Mesenchymal stem cell (in vitro differentiated cells and primary cell): ENCODE results near the gene RBM20.

ENCODE experiments used
- DNase-seq: peaks from one replicate; pipeline ENCODE4 v3.0.0-alpha.2; 2013
- H2AFZ ChIP-seq: one replicate; pipeline ENCODE4 v1.6.1; 2013; ENCODE audit warnings: low read depth, mild to moderate bottlenecking, control low read depth, inconsistent platforms, low read length, moderate library complexity
- H2AK5ac ChIP-seq: 2 replicates; pipeline ENCODE4 v1.6.1; 2013; ENCODE audit warnings: low read length, moderate library complexity, mild to moderate bottlenecking, inconsistent platforms; ENCODE audit not compliant: severe bottlenecking
- H2BK120ac ChIP-seq: one replicate; pipeline ENCODE4 v1.6.1; 2013; ENCODE audit warnings: low read depth, mild to moderate bottlenecking, inconsistent platforms, low read length, moderate library complexity
- H2BK12ac ChIP-seq, 2 experiments: one replicate each; pipeline ENCODE4 v1.6.1; 2013; ENCODE audit warnings: inconsistent platforms in 2 of 2, low read length in 2 of 2, mild to moderate bottlenecking in 2 of 2, moderate library complexity in 2 of 2, control low read depth in 1 of 2
- H2BK15ac ChIP-seq: one replicate; pipeline ENCODE4 v1.6.1; 2013; ENCODE audit warnings: mild to moderate bottlenecking, low read depth, inconsistent platforms; ENCODE audit not compliant: poor library complexity, severe bottlenecking
- H2BK5ac ChIP-seq: 2 replicates; pipeline ENCODE4 v1.6.1; 2013; ENCODE audit warnings: low read depth, mild to moderate bottlenecking, low read length, control low read depth, inconsistent platforms; ENCODE audit not compliant: poor library complexity, severe bottlenecking
- H3K14ac ChIP-seq, 2 experiments: one replicate each; pipeline ENCODE4 v1.6.1; 2013; ENCODE audit warnings: inconsistent platforms in 2 of 2, low read length in 2 of 2, control low read depth in 1 of 2, mild to moderate bottlenecking in 1 of 2, moderate library complexity in 1 of 2
- H3K18ac ChIP-seq, 2 experiments: one replicate each; pipeline ENCODE4 v1.6.1; 2013; ENCODE audit warnings: inconsistent platforms in 2 of 2, low read length in 2 of 2, control low read depth in 1 of 2, low read depth in 1 of 2, mild to moderate bottlenecking in 1 of 2
- H3K23ac ChIP-seq, 2 experiments: one replicate each; pipeline ENCODE4 v1.6.1; 2013; ENCODE audit warnings: inconsistent platforms in 2 of 2, low read length in 2 of 2, mild to moderate bottlenecking in 2 of 2, moderate library complexity in 2 of 2, control low read depth in 1 of 2
- H3K27ac ChIP-seq: 2 replicates; pipeline ENCODE4 v1.5.1; 2013; ENCODE audit warnings: mild to moderate bottlenecking, moderate library complexity, low read length, control low read depth, inconsistent platforms; ENCODE audit not compliant: poor library complexity, severe bottlenecking
- H3K27me3 ChIP-seq, 2 experiments: 2 replicates each; pipeline versions ENCODE4 v1.6.1 to v1.7.0; 2013; ENCODE audit warnings: low read length in 2 of 2, mild to moderate bottlenecking in 2 of 2, moderate library complexity in 2 of 2, control low read depth in 1 of 2, inconsistent platforms in 1 of 2; ENCODE audit not compliant: control insufficient read depth in 1 of 2, insufficient read depth in 1 of 2
- H3K36me3 ChIP-seq, 2 experiments: 2 replicates each; pipeline versions ENCODE4 v1.6.1 to v1.7.0; 2013; ENCODE audit warnings: low read length in 2 of 2, control low read depth in 1 of 2, inconsistent platforms in 1 of 2, low read depth in 1 of 2, mild to moderate bottlenecking in 1 of 2; ENCODE audit not compliant: insufficient read depth in 2 of 2, control insufficient read depth in 1 of 2
- H3K4ac ChIP-seq, 2 experiments: one replicate each; pipeline ENCODE4 v1.6.1; 2013; ENCODE audit warnings: inconsistent platforms in 2 of 2, low read length in 2 of 2, mild to moderate bottlenecking in 2 of 2, moderate library complexity in 2 of 2, control low read depth in 1 of 2, low read depth in 1 of 2
- H3K4me1 ChIP-seq: 2 replicates; pipeline ENCODE4 v1.6.1; 2013; ENCODE audit warnings: low read depth, low read length, control low read depth; ENCODE audit not compliant: control insufficient read depth, insufficient read depth
- H3K4me2 ChIP-seq: 2 replicates; pipeline ENCODE4 v1.6.1; 2013; ENCODE audit warnings: low read length, mild to moderate bottlenecking, inconsistent platforms; ENCODE audit not compliant: poor library complexity, severe bottlenecking
- H3K4me3 ChIP-seq, 2 experiments: 2 replicates each; pipeline versions ENCODE4 v1.5.1 to v1.7.0; 2013; ENCODE audit warnings: low read length in 2 of 2, mild to moderate bottlenecking in 2 of 2, control low read depth in 1 of 2, low read depth in 1 of 2; ENCODE audit not compliant: insufficient read depth in 1 of 2
- H3K79me1 ChIP-seq: replicated peaks from 2 replicates; pipeline ENCODE4 v1.6.1; 2013; ENCODE audit warnings: mild to moderate bottlenecking, control low read depth, low read length, inconsistent platforms; ENCODE audit not compliant: poor library complexity, severe bottlenecking
- H3K9ac ChIP-seq: 2 replicates; pipeline ENCODE4 v1.7.0; 2013; ENCODE audit warnings: mild to moderate bottlenecking, low read length, moderate library complexity
- H3K9me3 ChIP-seq: 2 replicates; pipeline ENCODE4 v1.7.0; 2013; ENCODE audit warnings: mild to moderate bottlenecking, low read length; ENCODE audit not compliant: control insufficient read depth
- H4K8ac ChIP-seq: one replicate; pipeline ENCODE4 v1.6.1; 2013; ENCODE audit warnings: inconsistent platforms, mild to moderate bottlenecking, low read length, moderate library complexity
- H4K91ac ChIP-seq: one replicate; pipeline ENCODE4 v1.6.1; 2013; ENCODE audit warnings: mild to moderate bottlenecking, low read length, inconsistent platforms
- WGBS: methylation state at CpG from one replicate; pipeline ENCODE4 v1.1.7; 2013; ENCODE audit warnings: mixed read lengths; 5-methylcytosine and 5-hydroxymethylcytosine counted together

The RBM20 gene

DNA sequence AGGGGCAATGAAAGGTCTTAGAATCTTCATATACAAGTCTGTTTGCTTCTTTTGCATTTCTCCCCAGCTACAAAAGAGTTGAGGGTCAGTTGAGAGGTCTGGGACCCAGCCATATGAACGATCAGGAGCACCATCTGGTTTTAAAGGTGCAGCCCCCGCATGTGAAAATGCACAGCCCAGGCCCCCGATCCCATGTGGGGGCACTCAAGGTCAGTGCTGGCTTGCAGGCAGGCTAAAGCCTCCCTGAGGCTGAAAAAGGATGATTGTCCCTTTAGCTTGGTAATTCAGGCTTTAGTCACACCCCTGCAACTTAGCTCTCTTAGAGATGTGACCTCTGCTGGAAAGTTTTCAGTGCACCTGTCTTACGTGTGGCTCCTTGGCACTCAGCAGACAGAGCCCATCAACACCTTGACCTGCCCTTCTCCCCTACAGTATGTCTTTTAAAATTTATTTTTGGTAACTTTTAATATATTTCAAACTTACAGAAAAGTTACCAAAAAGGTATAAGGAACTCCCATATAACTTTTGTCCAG lies 147.5 kb downstream of the RBM20 start:
- H3K18ac ChIP-seq, result no peak overlapping the region

DNA sequence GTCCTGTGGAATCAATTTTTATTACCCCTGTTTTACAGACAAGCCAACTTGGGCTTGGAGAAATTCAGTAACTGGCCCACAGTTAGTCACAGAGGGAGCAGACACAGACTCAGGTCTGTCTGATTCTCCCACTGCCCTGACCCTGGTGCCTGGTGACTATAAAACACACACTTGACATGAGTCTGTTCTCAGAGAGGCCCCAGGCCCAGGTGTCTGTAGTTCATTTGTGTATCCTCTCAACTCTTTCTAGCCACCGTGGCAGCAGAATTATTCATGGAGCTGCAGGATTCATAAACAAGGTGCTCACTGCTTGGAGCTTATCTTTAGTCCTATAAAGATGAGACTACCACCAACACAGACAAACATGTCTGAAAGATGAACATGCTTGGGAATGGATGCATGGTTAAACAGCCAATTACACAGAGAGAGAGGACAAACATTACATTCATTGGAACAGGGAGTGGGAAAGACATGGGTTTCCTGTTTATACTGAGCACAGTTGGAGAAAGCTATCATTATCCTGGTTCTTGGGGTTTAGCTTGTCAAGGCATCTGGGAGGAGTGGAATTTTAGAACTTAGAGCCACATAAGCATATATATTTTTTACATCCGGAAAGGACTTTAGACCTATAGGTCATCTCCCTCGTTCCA lies 148.5 kb downstream of the RBM20 start:
- H3K9me3 ChIP-seq, result no peaks in the 10 kb centered on the region
- H2BK5ac ChIP-seq, result no peak overlapping the region
- 50% methylated on average over 3 of the region's 3 CpGs for WGBS
- H3K14ac ChIP-seq, result no peak overlapping the region
- H3K4ac ChIP-seq, result no peak overlapping the region
- peak overlapping the region in 1 of 2 experiments; percentile 21 for H3K18ac ChIP-seq
- no peak overlapping the region for H2AFZ ChIP-seq
- H2BK120ac ChIP-seq, result no peak overlapping the region
- peak overlapping the region; percentile 56 for H2AK5ac ChIP-seq
- H3K4me2 ChIP-seq, result no peak overlapping the region
- DNase-seq, result peak; percentile 7
- peak overlapping the region in 1 of 2 experiments; percentile 72 for H2BK12ac ChIP-seq
- H3K79me1 ChIP-seq, result no peaks in the 10 kb centered on the region
- H2BK15ac ChIP-seq, result peak overlapping the region; percentile 44
- H3K4me1 ChIP-seq, result peaks cover 4% of the 10 kb centered on the region
- H4K91ac ChIP-seq, result no peak overlapping the region
- peaks cover 0 to 30% of the 10 kb centered on the region in 2 experiments for H3K27me3 ChIP-seq
- H3K9ac ChIP-seq, result no peak overlapping the region
- peak overlapping the region; percentile 16 for H3K27ac ChIP-seq
- H4K8ac ChIP-seq, result peak overlapping the region; percentile 1
- no peaks in the 10 kb centered on the region for H3K36me3 ChIP-seq
- no peak overlapping the region for H3K4me3 ChIP-seq
- H3K23ac ChIP-seq, result no peak overlapping the region

More for the DNA sequence above, 147.5 kb downstream of the RBM20 start:
- Histone ChIP-seq H2BK12ac (no peak overlapping the region), H2BK15ac (no peak overlapping the region), H2BK5ac (no peak overlapping the region), H3K36me3 (no peaks in the 10 kb centered on the region), H2AK5ac (no peak overlapping the region), H2AFZ (peak overlapping the region; percentile 23), H3K4ac (no peak overlapping the region), H3K4me2 (no peak overlapping the region), H3K4me1 (peaks cover 4% of the 10 kb centered on the region), H3K79me1 (no peaks in the 10 kb centered on the region), H3K9me3 (no peaks in the 10 kb centered on the region), H3K23ac (peak overlapping the region in 1 of 2 experiments; percentile 59), H4K8ac (no peak overlapping the region), H4K91ac (no peak overlapping the region), H3K4me3 (no peak overlapping the region), H2BK120ac (no peak overlapping the region), H3K27me3 (peaks cover 0 to 31% of the 10 kb centered on the region in 2 experiments), H3K27ac (no peak overlapping the region), H3K9ac (no peak overlapping the region), H3K14ac (no peak overlapping the region)
- 61% methylated on average over 3 of the region's 4 CpGs for WGBS
- DNase-seq, result no peak

DNA sequence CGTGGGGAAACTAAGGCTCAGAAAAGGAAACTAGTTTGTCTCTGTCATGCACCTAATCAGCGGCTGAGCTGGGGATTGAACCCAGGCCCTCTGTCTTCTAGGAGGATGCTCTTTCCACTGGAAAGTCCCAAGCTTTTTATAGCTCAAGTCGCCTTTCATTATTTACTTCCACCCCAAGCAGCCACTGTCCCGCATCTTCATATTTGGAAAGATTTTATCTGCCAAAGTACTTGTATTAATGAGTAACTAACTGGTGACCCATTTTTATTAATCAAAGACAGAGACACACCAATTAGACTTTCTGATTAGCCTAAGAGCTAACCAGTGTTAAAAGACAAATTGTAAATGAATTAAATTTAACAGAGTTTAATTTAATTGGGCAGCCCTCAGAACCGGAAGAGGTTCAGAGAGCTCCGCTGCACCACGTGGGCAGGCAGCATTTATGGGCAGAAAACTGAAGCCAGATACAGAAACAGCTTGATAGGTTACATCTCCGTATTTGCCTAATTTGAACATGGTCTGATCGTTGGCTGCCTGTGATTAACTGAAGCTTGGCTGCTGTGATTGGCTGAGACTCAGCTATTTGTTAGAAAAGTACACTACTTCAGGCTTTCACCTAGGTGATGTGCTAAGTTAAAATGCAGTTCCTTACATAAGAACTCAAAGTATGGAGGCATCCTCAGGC lies 149.1 kb downstream of the RBM20 start:
- Histone ChIP-seq H2AK5ac (peak overlapping the region; percentile 38), H3K4me3 (no peak overlapping the region), H4K91ac (no peak overlapping the region), H2BK15ac (no peak overlapping the region), H3K4ac (no peak overlapping the region), H2BK12ac (peak overlapping the region in 1 of 2 experiments; percentile 63), H3K36me3 (no peaks in the 10 kb centered on the region), H2BK5ac (no peak overlapping the region), H3K18ac (no peak overlapping the region), H3K9ac (no peak overlapping the region), H3K27me3 (peaks cover 0 to 24% of the 10 kb centered on the region in 2 experiments), H3K4me1 (peaks cover 4% of the 10 kb centered on the region), H2AFZ (no peak overlapping the region), H3K23ac (no peak overlapping the region), H4K8ac (no peak overlapping the region), H3K27ac (peak overlapping the region; percentile 16), H3K79me1 (no peaks in the 10 kb centered on the region), H3K14ac (no peak overlapping the region), H3K9me3 (no peaks in the 10 kb centered on the region), H3K4me2 (no peak overlapping the region), H2BK120ac (no peak overlapping the region)
- no peak for DNase-seq
- WGBS, result 82% methylated on average over 7 of the region's 9 CpGs

DNA sequence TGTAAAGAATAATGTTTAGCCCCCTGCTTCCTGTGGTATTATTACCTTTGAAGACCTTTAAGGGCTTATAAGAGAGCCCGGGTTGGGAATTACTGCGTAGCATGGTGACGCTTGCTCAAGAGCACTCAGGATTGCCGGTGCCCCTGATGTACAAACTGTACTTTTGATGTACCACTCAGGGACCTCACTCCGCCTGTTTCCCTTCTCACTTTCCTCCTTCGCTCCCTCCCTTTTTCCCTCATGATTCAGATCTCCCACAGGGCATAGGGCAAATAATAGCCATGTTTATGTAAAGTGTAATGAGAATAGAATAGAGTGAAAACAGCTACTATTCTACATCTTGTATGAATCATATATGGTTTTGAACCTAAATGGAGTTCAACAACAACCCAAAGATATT lies 149.8 kb downstream of the RBM20 start:
- H3K18ac ChIP-seq, result no peak overlapping the region
- no peaks in the 10 kb centered on the region for H3K79me1 ChIP-seq
- H3K4me3 ChIP-seq, result no peak overlapping the region
- H3K27ac ChIP-seq, result peak overlapping the region; percentile 27
- H3K9me3 ChIP-seq, result no peaks in the 10 kb centered on the region
- H3K36me3 ChIP-seq, result no peaks in the 10 kb centered on the region
- H2BK12ac ChIP-seq, result no peak overlapping the region
- H2AK5ac ChIP-seq, result no peak overlapping the region
- no peak overlapping the region for H3K9ac ChIP-seq
- H3K4ac ChIP-seq, result no peak overlapping the region
- no peak overlapping the region for H3K23ac ChIP-seq
- no peak for DNase-seq
- no peak overlapping the region for H2BK5ac ChIP-seq
- no peak overlapping the region for H2BK120ac ChIP-seq
- no peak overlapping the region for H3K14ac ChIP-seq
- H3K4me1 ChIP-seq, result peaks cover 4% of the 10 kb centered on the region
- no peak overlapping the region for H4K91ac ChIP-seq
- 94% methylated on average over 4 of the region's 6 CpGs for WGBS
- no peak overlapping the region for H2AFZ ChIP-seq
- no peak overlapping the region for H4K8ac ChIP-seq
- no peak overlapping the region for H2BK15ac ChIP-seq
- no peak overlapping the region for H3K4me2 ChIP-seq
- H3K27me3 ChIP-seq, result peaks cover 0 to 19% of the 10 kb centered on the region in 2 experiments
